HepG2 (cell line): ENCODE measurements around the gene THY1.

Experiments used
- KDM5A ChIP-seq: fragments of 200-600 bp; sonication (generic); IDR thresholded peaks from 2 replicates; pipeline ENCODE4 v1.7.0; 2018; ENCODE audit warnings: antibody characterized with exemption, mild to moderate bottlenecking, low read length, borderline replicate concordance
- ZNF17 ChIP-seq: sonication (generic); formaldehyde crosslinking; IDR thresholded peaks from 2 replicates; pipeline ENCODE4 v1.5.0; 2020; ENCODE audit warnings: mild to moderate bottlenecking, missing genetic modification reagents
- TF ChIP-seq, protein P1 (sequence below): sonication (generic); formaldehyde crosslinking; IDR thresholded peaks from 2 replicates; pipeline ENCODE4 v1.4.0; 2020; ENCODE audit warnings: missing genetic modification reagents

GRCh38 chr11:119460097-119460496 is 37.1 kb upstream of the THY1 start:
- TF ChIP-seq KDM5A (no peak), ZNF17 (CRISPR knock-in tag) (no peak)
- TF ChIP-seq, protein P1, sequence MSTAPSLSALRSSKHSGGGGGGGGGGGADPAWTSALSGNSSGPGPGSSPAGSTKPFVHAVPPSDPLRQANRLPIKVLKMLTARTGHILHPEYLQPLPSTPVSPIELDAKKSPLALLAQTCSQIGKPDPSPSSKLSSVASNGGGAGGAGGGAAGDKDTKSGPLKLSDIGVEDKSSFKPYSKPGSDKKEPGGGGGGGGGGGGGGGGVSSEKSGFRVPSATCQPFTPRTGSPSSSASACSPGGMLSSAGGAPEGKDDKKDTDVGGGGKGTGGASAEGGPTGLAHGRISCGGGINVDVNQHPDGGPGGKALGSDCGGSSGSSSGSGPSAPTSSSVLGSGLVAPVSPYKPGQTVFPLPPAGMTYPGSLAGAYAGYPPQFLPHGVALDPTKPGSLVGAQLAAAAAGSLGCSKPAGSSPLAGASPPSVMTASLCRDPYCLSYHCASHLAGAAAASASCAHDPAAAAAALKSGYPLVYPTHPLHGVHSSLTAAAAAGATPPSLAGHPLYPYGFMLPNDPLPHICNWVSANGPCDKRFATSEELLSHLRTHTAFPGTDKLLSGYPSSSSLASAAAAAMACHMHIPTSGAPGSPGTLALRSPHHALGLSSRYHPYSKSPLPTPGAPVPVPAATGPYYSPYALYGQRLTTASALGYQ (CRISPR knock-in tag): no peak
